Breast epithelium (tissue), 3 donors: ENCODE results near the gene MAP4K2.

Experiments
- POLR2AphosphoS5 ChIP-seq, 3 donors: sonication (generic); formaldehyde crosslinking; IDR thresholded peaks; one replicate each; pipeline ENCODE4 v1.6.1; 2017; ENCODE audit warnings: antibody characterized with exemption in 3 of 3
- TF ChIP-seq, protein P1 (sequence below), 3 donors: fragments of 450-650 bp; IDR thresholded peaks; one replicate each; pipeline ENCODE4 v1.5.1; 2016 to 2017; ENCODE audit warnings: antibody characterized with exemption in 3 of 3, mild to moderate bottlenecking in 3 of 3, moderate library complexity in 3 of 3

DNA sequence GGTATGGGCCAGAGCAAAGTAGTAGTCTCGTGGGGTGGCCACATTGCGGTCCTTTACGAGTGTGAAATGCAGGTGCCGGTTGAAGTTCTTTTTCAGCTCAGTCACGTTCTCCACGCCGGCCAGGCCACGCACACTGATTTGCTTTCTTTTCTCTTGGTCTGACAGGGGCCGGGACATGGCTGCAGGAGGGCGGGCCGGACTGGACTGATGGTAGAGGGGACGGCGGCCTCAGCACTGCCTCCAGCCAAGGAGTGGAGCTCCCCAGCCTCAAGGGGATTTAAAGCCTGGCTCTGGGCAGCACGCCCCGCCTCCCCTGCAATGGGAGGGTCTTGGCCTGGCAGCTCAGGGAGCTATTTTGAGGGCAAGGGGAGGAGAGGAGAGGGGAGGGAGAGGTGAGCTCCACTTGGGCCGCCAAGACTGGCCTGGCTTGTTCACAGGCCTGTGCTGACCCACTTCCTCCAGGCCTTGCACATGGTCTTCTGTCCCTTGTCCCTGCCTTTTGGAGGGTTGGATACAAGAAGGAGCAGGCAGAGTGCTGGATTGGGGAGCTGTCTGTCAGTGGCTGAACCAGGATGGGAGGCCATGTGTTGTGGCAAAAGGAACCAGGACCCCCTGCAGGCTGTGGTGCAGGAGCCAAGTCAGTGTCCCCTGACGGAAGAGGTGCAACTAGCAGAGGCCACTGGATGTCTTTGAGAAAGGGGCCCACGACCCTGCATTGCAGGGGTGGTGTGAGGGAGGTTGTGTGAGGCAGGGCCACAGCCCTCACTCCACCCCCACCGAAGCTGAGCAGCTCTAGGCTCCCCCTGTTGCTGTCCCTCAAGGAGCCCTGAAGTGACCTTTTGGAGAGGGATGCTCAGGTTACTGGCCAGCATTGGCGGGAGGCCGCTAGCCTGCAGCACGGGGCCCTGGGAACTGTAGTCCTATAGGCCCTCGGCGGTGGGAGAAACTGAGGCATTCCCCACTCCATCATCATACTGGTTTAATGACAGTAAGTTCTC lies 43.0 kb downstream of the MAP4K2 start, which contains the start of gene PYGM:
- TF ChIP-seq, protein P1, sequence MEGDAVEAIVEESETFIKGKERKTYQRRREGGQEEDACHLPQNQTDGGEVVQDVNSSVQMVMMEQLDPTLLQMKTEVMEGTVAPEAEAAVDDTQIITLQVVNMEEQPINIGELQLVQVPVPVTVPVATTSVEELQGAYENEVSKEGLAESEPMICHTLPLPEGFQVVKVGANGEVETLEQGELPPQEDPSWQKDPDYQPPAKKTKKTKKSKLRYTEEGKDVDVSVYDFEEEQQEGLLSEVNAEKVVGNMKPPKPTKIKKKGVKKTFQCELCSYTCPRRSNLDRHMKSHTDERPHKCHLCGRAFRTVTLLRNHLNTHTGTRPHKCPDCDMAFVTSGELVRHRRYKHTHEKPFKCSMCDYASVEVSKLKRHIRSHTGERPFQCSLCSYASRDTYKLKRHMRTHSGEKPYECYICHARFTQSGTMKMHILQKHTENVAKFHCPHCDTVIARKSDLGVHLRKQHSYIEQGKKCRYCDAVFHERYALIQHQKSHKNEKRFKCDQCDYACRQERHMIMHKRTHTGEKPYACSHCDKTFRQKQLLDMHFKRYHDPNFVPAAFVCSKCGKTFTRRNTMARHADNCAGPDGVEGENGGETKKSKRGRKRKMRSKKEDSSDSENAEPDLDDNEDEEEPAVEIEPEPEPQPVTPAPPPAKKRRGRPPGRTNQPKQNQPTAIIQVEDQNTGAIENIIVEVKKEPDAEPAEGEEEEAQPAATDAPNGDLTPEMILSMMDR (IDR thresholded peaks at IDR 0.05) = no peak
- peak in 1 of 3 donors; percentile 24 for TF ChIP-seq POLR2AphosphoS5 (IDR thresholded peaks at IDR 0.05)
